Suprapubic skin (tissue), 4 donors: ENCODE data around the gene FOXC1. TPM values are rescaled to one million over a fixed set of nuclear protein-coding genes. Genes with fewer than 3 reads are reported as not detected.

ENCODE experiments used
- DNase-seq, 2 donors: peaks; one replicate each; pipeline ENCODE4 v3.0.0-alpha.2; 2019; ENCODE audit warnings: low spot score in 2 of 2
- H3K27ac ChIP-seq: fragments of 200-600 bp; sonication (generic); one replicate; pipeline ENCODE4 v1.5.1; 2019
- H3K27me3 ChIP-seq: fragments of 200-600 bp; sonication (generic); one replicate; pipeline ENCODE4 v1.5.1; 2019
- H3K36me3 ChIP-seq: fragments of 200-600 bp; sonication (generic); one replicate; pipeline ENCODE4 v1.5.1; 2019
- H3K4me1 ChIP-seq: fragments of 200-600 bp; sonication (generic); one replicate; pipeline ENCODE4 v1.5.1; 2019
- H3K4me3 ChIP-seq: fragments of 200-600 bp; sonication (generic); one replicate; pipeline ENCODE4 v1.5.1; 2019; ENCODE audit warnings: mild to moderate bottlenecking
- H3K9me3 ChIP-seq: fragments of 200-600 bp; sonication (generic); one replicate; pipeline ENCODE4 v1.5.1; 2019
- CTCF ChIP-seq, 2 donors: fragments of 200-600 bp in 1 of 2; fragments of 450-650 bp in 1 of 2; sonication (generic) in 1 of 2; IDR thresholded peaks; one replicate each; pipeline ENCODE4 v1.5.1; 2016 to 2019; ENCODE audit warnings: antibody characterized with exemption in 2 of 2, mild to moderate bottlenecking in 1 of 2, moderate library complexity in 1 of 2
- EP300 ChIP-seq: sonication (generic); formaldehyde crosslinking; IDR thresholded peaks from one replicate; pipeline ENCODE4 v1.6.1; 2017; ENCODE audit warnings: antibody characterized with exemption
- POLR2A ChIP-seq, 2 donors: fragments of 450-650 bp; IDR thresholded peaks; one replicate each; pipeline ENCODE4 v1.6.1; 2017; ENCODE audit warnings: antibody characterized with exemption in 2 of 2, mild to moderate bottlenecking in 2 of 2, moderate library complexity in 2 of 2
- POLR2AphosphoS5 ChIP-seq, 3 donors: sonication (generic); formaldehyde crosslinking; IDR thresholded peaks; one replicate each; pipeline ENCODE4 v1.6.1; 2017; ENCODE audit warnings: antibody characterized with exemption in 3 of 3
- WGBS: methylation state at CpG from one replicate; pipeline ENCODE4 v1.1.5; 2018; 5-methylcytosine and 5-hydroxymethylcytosine counted together
- total RNA-seq, 4 donors: library from RNA; depleted of rRNA; stranded (reverse); fragments of >200 nt; gene quantifications; one replicate each; pipeline ENCODE4 v1.1.0, GENCODE V29; 2016

Gene FOXC1
- total RNA-seq, 4 donors from 2014 or later = 14.5 to 35.8 (median 21.4) TPM

DNA sequence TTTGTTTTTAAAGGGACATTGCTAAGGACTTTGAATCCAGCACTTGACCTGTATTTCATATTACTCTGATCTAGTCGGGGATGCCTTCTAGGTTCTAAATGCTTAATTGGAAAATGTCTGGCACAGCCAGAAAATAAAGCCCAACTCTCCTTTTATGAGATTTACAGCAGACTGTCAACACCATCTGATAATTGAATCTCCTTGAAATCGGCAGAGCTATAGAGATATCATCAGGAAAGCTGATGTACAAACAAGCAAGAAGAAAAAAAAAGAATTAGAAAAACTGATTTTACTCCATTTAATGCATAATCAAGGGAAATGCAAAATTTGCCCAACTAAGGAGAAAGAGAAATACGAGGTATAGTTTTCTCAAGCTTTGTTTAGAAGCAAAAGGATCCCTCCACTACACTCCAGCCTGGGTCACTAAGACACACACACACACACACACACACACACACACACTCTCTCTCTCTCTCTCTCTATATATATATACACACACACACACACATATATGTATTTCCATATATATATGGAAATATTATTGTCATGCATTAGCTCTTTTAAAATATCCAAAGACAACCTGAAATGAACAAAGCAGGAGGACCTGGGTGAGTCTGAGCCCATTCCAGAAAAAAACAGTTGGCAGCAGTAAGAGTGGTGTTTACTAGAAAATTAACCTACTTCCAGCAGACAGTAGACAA, 9.5 kb upstream of the FOXC1 start:
- WGBS = 63% methylated on average over 3 of the region's 3 CpGs
- H3K9me3 ChIP-seq = no peaks in the 10 kb centered on the region
- DNase-seq = no peak
- peaks cover 27% of the 10 kb centered on the region for H3K4me1 ChIP-seq
- TF ChIP-seq CTCF (IDR thresholded peaks at IDR 0.05) = no peak
- H3K27me3 ChIP-seq = peaks cover 73% of the 10 kb centered on the region
- H3K27ac ChIP-seq = no peak overlapping the region
- no peak overlapping the region for H3K4me3 ChIP-seq
- no peaks in the 10 kb centered on the region for H3K36me3 ChIP-seq

- TF ChIP-seq CTCF (IDR thresholded peaks at IDR 0.05) (no peak), POLR2A (IDR thresholded peaks at IDR 0.05) (no peak), POLR2AphosphoS5 (IDR thresholded peaks at IDR 0.05) (no peak), EP300 (no peak)
- H3K27ac ChIP-seq = no peak overlapping the region
- WGBS = 80% methylated on average over 15 of the region's 15 CpGs
- peaks cover 29% of the 10 kb centered on the region for H3K4me1 ChIP-seq
- peaks cover 73% of the 10 kb centered on the region for H3K27me3 ChIP-seq
- no peaks in the 10 kb centered on the region for H3K36me3 ChIP-seq
- H3K9me3 ChIP-seq = no peaks in the 10 kb centered on the region
- no peak for DNase-seq
- no peak overlapping the region for H3K4me3 ChIP-seq
Measured at GRCh38 chr6:1600764-1601157, 9.0 kb upstream of the FOXC1 start.

- DNase-seq = no peak
- H3K27me3 ChIP-seq = peaks cover 75% of the 10 kb centered on the region
- WGBS = 70% methylated on average over 29 of the region's 60 CpGs
- TF ChIP-seq POLR2AphosphoS5 (IDR thresholded peaks at IDR 0.05) (no peak), EP300 (no peak), CTCF (IDR thresholded peaks at IDR 0.05) (no peak), POLR2A (IDR thresholded peaks at IDR 0.05) (no peak)
- H3K4me1 ChIP-seq = peaks cover 24% of the 10 kb centered on the region
- H3K36me3 ChIP-seq = no peaks in the 10 kb centered on the region
- no peak overlapping the region for H3K27ac ChIP-seq
- H3K9me3 ChIP-seq = no peaks in the 10 kb centered on the region
- no peak overlapping the region for H3K4me3 ChIP-seq
Measured at GRCh38 chr6:1601158-1602048, 8.3 kb upstream of the FOXC1 start.

GRCh38 chr6:1602049-1602713, 7.5 kb upstream of the FOXC1 start:
- no peak for TF ChIP-seq CTCF (IDR thresholded peaks at IDR 0.05)
- no peak for TF ChIP-seq POLR2AphosphoS5 (IDR thresholded peaks at IDR 0.05)
- no peak for TF ChIP-seq POLR2A (IDR thresholded peaks at IDR 0.05)
- no peak for TF ChIP-seq EP300
- DNase-seq = no peak
- Histone ChIP-seq H3K9me3 (no peaks in the 10 kb centered on the region), H3K4me1 (peaks cover 25% of the 10 kb centered on the region), H3K27ac (no peak overlapping the region), H3K4me3 (no peak overlapping the region), H3K27me3 (peaks cover 78% of the 10 kb centered on the region), H3K36me3 (no peaks in the 10 kb centered on the region)
- 98% methylated on average over 8 of the region's 10 CpGs for WGBS

- DNase-seq = no peak
- Histone ChIP-seq H3K9me3 (no peaks in the 10 kb centered on the region), H3K4me1 (peaks cover 41% of the 10 kb centered on the region), H3K36me3 (no peaks in the 10 kb centered on the region), H3K27ac (no peak overlapping the region), H3K27me3 (peaks cover 87% of the 10 kb centered on the region), H3K4me3 (peak overlapping the region; percentile 56)
- 58% methylated on average over 15 of the region's 15 CpGs for WGBS
- TF ChIP-seq POLR2A (IDR thresholded peaks at IDR 0.05) = no peak
Measured at GRCh38 chr6:1603708-1604107, 6.0 kb upstream of the FOXC1 start.
